ENCODE results near the gene NDUFA3. TPM values are rescaled to one million over a fixed set of nuclear protein-coding genes. Genes with fewer than 3 reads are reported as not detected.
A peak's percentile ranks its signal among the peaks of the same experiment; 100 is the strongest.

The NDUFA3 gene
- total RNA-seq, 4 donors from 2014 or later = 20.9 to 29.5 (median 25.4) TPM

DNA sequence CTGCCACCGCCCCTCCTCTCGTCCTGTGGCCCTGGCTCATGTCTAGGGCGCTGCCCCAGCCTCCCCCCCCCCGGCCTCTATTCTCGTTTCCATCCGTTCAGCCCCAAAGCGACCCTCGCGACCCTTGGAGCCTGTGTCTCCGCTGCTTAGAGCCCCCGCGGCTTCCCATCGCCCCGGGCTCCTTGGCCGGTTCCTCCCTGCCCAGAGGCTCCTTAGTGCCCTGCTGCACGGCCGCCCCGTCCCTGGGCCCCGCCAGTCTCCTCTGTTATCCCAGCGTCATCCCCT, 25.7 kb downstream of the NDUFA3 start:
- WGBS, 2 donors = 91 to 93% methylated on average over 12 to 15 of the region's 20 CpGs
- Histone ChIP-seq H3K36me3 (peaks cover 45 to 98% (median 60%) of the 10 kb centered on the region in 3 donors), H3K4me1 (no peaks in the 10 kb centered on the region), H3K9me3 (no peaks in the 10 kb centered on the region), H3K27me3 (no peaks in the 10 kb centered on the region), H3K4me3 (no peak overlapping the region), H3K27ac (no peak overlapping the region)
- no peak for TF ChIP-seq POLR2A (IDR thresholded peaks at IDR 0.05)
- TF ChIP-seq CTCF (IDR thresholded peaks at IDR 0.05) = no peak
- intact Hi-C loops (cut with DNase I) = no loop called here
- DNase-seq = no peak

GRCh38 chr19:54128796-54129616, 26.4 kb downstream of the NDUFA3 start:
- H3K4me1 ChIP-seq = no peaks in the 10 kb centered on the region
- no peak overlapping the region for H3K4me3 ChIP-seq
- 87 to 100% methylated on average over 5 to 9 of the region's 41 CpGs for WGBS, 2 donors
- DNase-seq = no peak
- H3K27ac ChIP-seq = no peak overlapping the region
- H3K9me3 ChIP-seq = no peaks in the 10 kb centered on the region
- H3K27me3 ChIP-seq = no peaks in the 10 kb centered on the region
- intact Hi-C loops (cut with DNase I) = no loop called here
- H3K36me3 ChIP-seq = peaks cover 39 to 92% (median 55%) of the 10 kb centered on the region in 3 donors
- no peak for TF ChIP-seq CTCF (IDR thresholded peaks at IDR 0.05)
- no peak for TF ChIP-seq POLR2A (IDR thresholded peaks at IDR 0.05)

- H3K36me3 ChIP-seq = peaks cover 33 to 86% (median 49%) of the 10 kb centered on the region in 3 donors
Observed at GRCh38 chr19:54129617-54129996, 27.0 kb downstream of the NDUFA3 start.

GRCh38 chr19:54133312-54133956, 30.8 kb downstream of the NDUFA3 start:
- 38 to 70% methylated on average over 4 to 8 of the region's 10 CpGs for WGBS, 2 donors
- H3K4me1 ChIP-seq = peaks cover 9 to 31% (median 11%) of the 10 kb centered on the region in 3 donors
- no peak overlapping the region for H3K4me3 ChIP-seq
- intact Hi-C loops (cut with DNase I) = no loop called here
- no peak for TF ChIP-seq POLR2A (IDR thresholded peaks at IDR 0.05)
- no peak for TF ChIP-seq CTCF (IDR thresholded peaks at IDR 0.05)
- no peaks in the 10 kb centered on the region for H3K27me3 ChIP-seq
- peaks cover 11 to 48% (median 13%) of the 10 kb centered on the region in 3 donors for H3K36me3 ChIP-seq
- peak; percentile 71 for DNase-seq
- no peak overlapping the region for H3K27ac ChIP-seq
- no peaks in the 10 kb centered on the region for H3K9me3 ChIP-seq

More at GRCh38 chr19:54129617-54129996, 27.0 kb downstream of the NDUFA3 start:
- Histone ChIP-seq H3K27me3 (no peaks in the 10 kb centered on the region), H3K4me1 (peaks cover 0 to 5% (median 0%) of the 10 kb centered on the region in 3 donors), H3K9me3 (no peaks in the 10 kb centered on the region), H3K27ac (no peak overlapping the region), H3K4me3 (no peak overlapping the region)
- intact Hi-C loops (cut with DNase I) = no loop called here
- WGBS, 2 donors = 96% methylated on average over 19 of the region's 20 CpGs; no CpG with 5 or more reads in 1 of the 2 donors
- no peak for TF ChIP-seq POLR2A (IDR thresholded peaks at IDR 0.05)
- no peak for TF ChIP-seq CTCF (IDR thresholded peaks at IDR 0.05)
- DNase-seq = no peak

- DNase-seq = no peak
- TF ChIP-seq CTCF (IDR thresholded peaks at IDR 0.05) = no peak
- no peak for TF ChIP-seq POLR2A (IDR thresholded peaks at IDR 0.05)
- Histone ChIP-seq H3K36me3 (peaks cover 5 to 41% (median 6%) of the 10 kb centered on the region in 3 donors), H3K4me3 (no peak overlapping the region), H3K27me3 (no peaks in the 10 kb centered on the region), H3K4me1 (peaks cover 15 to 38% (median 18%) of the 10 kb centered on the region in 3 donors), H3K27ac (peak overlapping the region in 3 of 4 donors; percentile 24 to 70 (median 55)), H3K9me3 (no peaks in the 10 kb centered on the region)
- intact Hi-C loops (cut with DNase I) = no loop called here
- WGBS, 2 donors = 26 to 62% methylated on average over 2 of the region's 2 CpGs
Observed at GRCh38 chr19:54133957-54134590, 31.4 kb downstream of the NDUFA3 start.

All from esophagus squamous epithelium (tissue), 5 donors.